SK-N-SH (cell line): ENCODE data around the gene SACS. TPM values are rescaled to one million over a fixed set of nuclear protein-coding genes. Genes with fewer than 3 reads are reported as not detected.

Source experiments
- CTCF ChIA-PET: fragments of 300-600, 350-600 bp; formaldehyde crosslinking; extraction: SDS; loops from one replicate; lab custom pipeline; 2021; lab: Yijun Ruan, JAX
- POLR2A ChIA-PET: fragments of 350-600 bp; sonication (Branson Sonifier 250); formaldehyde crosslinking; extraction: SDS; loops from one replicate; lab custom pipeline; 2020; ENCODE audit warnings: antibody characterized with exemption, inconsistent platforms; lab: Yijun Ruan, JAX
- DNase-seq: peaks from one replicate; pipeline ENCODE4 v3.0.0; 2012
- H2AFZ ChIP-seq: fragments of 200-600 bp; sonication (generic); 2 replicates; pipeline ENCODE4 v1.8.1; 2016; ENCODE audit warnings: antibody characterized with exemption, mild to moderate bottlenecking, low read depth
- H3F3A ChIP-seq: fragments of 200-600 bp; sonication (generic); replicated peaks from 2 replicates; pipeline ENCODE3; 2016; ENCODE audit warnings: antibody characterized with exemption, mild to moderate bottlenecking; ENCODE audit not compliant: insufficient read depth
- H3K27ac ChIP-seq, 2 experiments: fragments of 200-500 bp in 1 of 2; fragments of 200-600 bp in 1 of 2; sonication (Bioruptor generic) in 1 of 2; sonication (generic), shearing (Covaris generic) in 1 of 2; 2 replicates each; pipeline versions ENCODE4 v1.5.1 to v1.6.1; 2014 to 2016; ENCODE audit warnings: low read depth in 2 of 2, inconsistent platforms in 1 of 2, low read length in 1 of 2, mild to moderate bottlenecking in 1 of 2, mixed read lengths in 1 of 2
- H3K27me3 ChIP-seq: fragments of 200-600 bp; sonication (generic), shearing (Covaris generic); 2 replicates; pipeline ENCODE4 v1.6.1; 2016; ENCODE audit warnings: mixed run types; ENCODE audit not compliant: insufficient read depth
- H3K36me3 ChIP-seq, 2 experiments: fragments of 200-500 bp in 1 of 2; fragments of 200-600 bp in 1 of 2; sonication (Bioruptor generic) in 1 of 2; sonication (generic) in 1 of 2; replicated peaks in 1 of 2; 2 replicates each; pipeline versions ENCODE3 to v1.5.1; 2014 to 2016; ENCODE audit warnings: low read length in 1 of 2, mild to moderate bottlenecking in 1 of 2; ENCODE audit not compliant: insufficient read depth in 2 of 2, control insufficient read depth in 1 of 2
- H3K4me1 ChIP-seq, 2 experiments: fragments of 200-500 bp in 1 of 2; fragments of 200-600 bp in 1 of 2; sonication (Bioruptor generic) in 1 of 2; sonication (generic), shearing (Covaris generic) in 1 of 2; 2 replicates each; pipeline versions ENCODE4 v1.5.1 to v1.6.1; 2014 to 2016; ENCODE audit warnings: low read depth in 1 of 2, low read length in 1 of 2, mixed run types in 1 of 2; ENCODE audit not compliant: insufficient read depth in 2 of 2, control insufficient read depth in 1 of 2
- H3K4me2 ChIP-seq: fragments of 200-600 bp; sonication (generic), shearing (Covaris generic); 2 replicates; pipeline ENCODE4 v1.6.1; 2017; ENCODE audit warnings: mixed run types
- H3K4me3 ChIP-seq, 2 experiments: fragments of 200-500 bp in 1 of 2; fragments of 200-600 bp in 1 of 2; sonication (Bioruptor generic) in 1 of 2; sonication (generic), shearing (Covaris generic) in 1 of 2; 2 replicates each; pipeline versions ENCODE4 v1.5.1 to v1.8.1; 2014 to 2016; ENCODE audit warnings: low read depth in 2 of 2, inconsistent platforms in 1 of 2, low read length in 1 of 2, mild to moderate bottlenecking in 1 of 2, mixed read lengths in 1 of 2, moderate library complexity in 1 of 2
- H3K79me2 ChIP-seq: fragments of 200-600 bp; sonication (generic); 2 replicates; pipeline ENCODE4 v1.8.1; 2017; ENCODE audit warnings: mild to moderate bottlenecking; ENCODE audit not compliant: insufficient read depth
- H3K9ac ChIP-seq: fragments of 200-600 bp; sonication (generic); 2 replicates; pipeline ENCODE4 v1.6.1; 2017; ENCODE audit warnings: mixed run types
- H3K9me2 ChIP-seq: fragments of 200-600 bp; sonication (generic); 2 replicates; pipeline ENCODE4 v1.6.1; 2017; ENCODE audit warnings: mixed run types
- H3K9me3 ChIP-seq: fragments of 200-600 bp; sonication (generic); 2 replicates; pipeline ENCODE4 v1.6.1; 2017; ENCODE audit warnings: mixed run types, mild to moderate bottlenecking, moderate library complexity
- H4K20me1 ChIP-seq: fragments of 200-600 bp; sonication (generic); 2 replicates; pipeline ENCODE4 v1.6.1; 2017; ENCODE audit warnings: mild to moderate bottlenecking, mixed run types; ENCODE audit not compliant: insufficient read depth
- RAD21 ChIP-seq: IDR thresholded peaks from 2 replicates; pipeline ENCODE4 v1.6.1; 2012; ENCODE audit warnings: mild to moderate bottlenecking, low read length
- SMC3 ChIP-seq: IDR thresholded peaks from 2 replicates; pipeline ENCODE4 v1.6.1; 2012; ENCODE audit warnings: low read depth, low read length, improper control_type of control experiment
- WGBS: methylation state at CpG from one replicate; pipeline ENCODE4 v1.1.6; 2017; ENCODE audit warnings: low lambda C conversion rate; 5-methylcytosine and 5-hydroxymethylcytosine counted together
- polyA plus RNA-seq, 3 experiments: library from polyadenylated mRNA; depleted of rRNA; stranded (reverse); fragments of >200 nt; gene quantifications; 2 replicates each; pipeline ENCODE4 v1.2.3, GENCODE V29; 2012

SACS gene
- polyA plus RNA-seq, 1 of the 3 experiments (the other 2 are of a cell fraction), result 5.9 TPM

DNA sequence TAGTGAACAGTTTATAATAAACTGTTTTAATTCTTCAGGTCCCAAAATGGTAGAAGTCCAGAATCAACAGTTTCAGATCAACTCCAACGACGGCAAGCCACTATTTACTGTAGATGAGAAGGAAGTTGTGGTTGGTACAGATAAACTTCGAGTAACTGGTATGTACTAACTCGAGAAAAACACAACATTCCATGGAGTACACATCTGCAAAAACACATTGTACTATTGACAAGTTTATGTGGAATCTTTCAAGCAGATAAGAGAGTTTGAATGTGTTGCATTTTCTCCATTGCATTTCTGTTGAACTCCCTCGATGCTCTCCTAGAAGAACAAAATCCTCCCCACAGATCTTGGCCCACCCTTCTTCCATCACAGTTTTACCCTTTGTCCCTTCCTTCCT is 154.2 kb downstream of the SACS start:
- no peaks in the 10 kb centered on the region for H3K36me3 ChIP-seq
- no peaks in the 10 kb centered on the region for H3K9me3 ChIP-seq
- H3K79me2 ChIP-seq, result no peaks in the 10 kb centered on the region
- no peaks in the 10 kb centered on the region for H3F3A ChIP-seq
- H3K27ac ChIP-seq, result no peak overlapping the region
- no peak overlapping the region for H3K4me3 ChIP-seq
- H3K27me3 ChIP-seq, result no peaks in the 10 kb centered on the region; the same call in 1 of the 2 replicates
- H2AFZ ChIP-seq, result no peak overlapping the region
- no peaks in the 10 kb centered on the region for H3K4me1 ChIP-seq
- ChIA-PET POLR2A (no interaction called here), CTCF (no interaction called here)
- WGBS, result 33% methylated on average over 5 of the region's 5 CpGs
- TF ChIP-seq RAD21 (no peak), SMC3 (no peak)
- TF ChIP-seq, all 33 proteins: peak for 0
- Histone ChIP-seq H3K4me2 (no peak overlapping the region), H3K9me2 (no peaks in the 10 kb centered on the region), H3K9ac (no peak overlapping the region), H4K20me1 (no peaks in the 10 kb centered on the region)
- DNase-seq, result no peak

Other genes starting within 250 kb of the SACS start
- gene TNFRSF19, start 136.7 kb upstream of the SACS start, polyA plus RNA-seq (2012; rRNA removed), result 4.6 and 6.8 TPM in 2 replicates